Neuronal stem cell (in vitro differentiated cells): ENCODE measurements around the gene SETMAR.
A peak's percentile ranks its signal among the peaks of the same experiment; 100 is the strongest.
"Not testable (repeated sequence)": the region's sequence is repeated elsewhere in the genome, so short reads cannot be mapped to it uniquely, and the experiment has no call there.

ENCODE experiments used
- DNase-seq: peaks from one replicate; pipeline ENCODE4 v3.0.0-alpha.2; 2013; ENCODE audit warnings: low spot score
- H2AFZ ChIP-seq: one replicate; pipeline ENCODE4 v1.6.1; 2013; ENCODE audit warnings: mild to moderate bottlenecking, low read length, inconsistent platforms
- H2AK5ac ChIP-seq: 2 replicates; pipeline ENCODE4 v1.6.1; 2013; ENCODE audit warnings: low read depth, mild to moderate bottlenecking, inconsistent platforms, low read length, moderate library complexity, mixed read lengths
- H2BK120ac ChIP-seq: 2 replicates; pipeline ENCODE4 v1.6.1; 2013; ENCODE audit warnings: low read depth, mild to moderate bottlenecking, inconsistent platforms, low read length, moderate library complexity, mixed read lengths
- H2BK12ac ChIP-seq: one replicate; pipeline ENCODE4 v1.6.1; 2013; ENCODE audit warnings: low read length, inconsistent platforms
- H2BK15ac ChIP-seq: 2 replicates; pipeline ENCODE4 v1.6.1; 2013; ENCODE audit warnings: mild to moderate bottlenecking, low read length, inconsistent platforms, mixed read lengths
- H2BK5ac ChIP-seq: one replicate; pipeline ENCODE4 v1.6.1; 2013; ENCODE audit warnings: inconsistent platforms, mild to moderate bottlenecking, low read length, moderate library complexity
- H3K14ac ChIP-seq: one replicate; pipeline ENCODE4 v1.6.1; 2013; ENCODE audit warnings: low read length, inconsistent platforms
- H3K18ac ChIP-seq: 2 replicates; pipeline ENCODE4 v1.6.1; 2013; ENCODE audit warnings: low read length, inconsistent platforms
- H3K23ac ChIP-seq: 2 replicates; pipeline ENCODE4 v1.6.1; 2013; ENCODE audit warnings: low read depth, mild to moderate bottlenecking, mixed read lengths, low read length, inconsistent platforms; ENCODE audit not compliant: poor library complexity
- H3K27ac ChIP-seq: replicated peaks from 3 replicates; pipeline ENCODE4 v1.5.1; 2013; ENCODE audit warnings: low read length, inconsistent platforms
- H3K27me3 ChIP-seq, 3 experiments: 2 replicates each; pipeline ENCODE4 v1.6.1; 2013; ENCODE audit warnings: low read length in 3 of 3, mild to moderate bottlenecking in 2 of 3, inconsistent platforms in 1 of 3, low read depth in 1 of 3, mixed read lengths in 1 of 3, moderate library complexity in 1 of 3; ENCODE audit not compliant: control insufficient read depth in 3 of 3, insufficient read depth in 3 of 3
- H3K36me3 ChIP-seq, 2 donors: replicated peaks in 1 of 2; 2 replicates each; pipeline ENCODE4 v1.6.1; 2013; ENCODE audit warnings: low read length in 2 of 2; ENCODE audit not compliant: control insufficient read depth in 2 of 2, insufficient read depth in 2 of 2
- H3K4ac ChIP-seq: 2 replicates; pipeline ENCODE4 v1.6.1; 2013; ENCODE audit warnings: inconsistent platforms, mild to moderate bottlenecking, low read length, moderate library complexity
- H3K4me1 ChIP-seq, 2 donors: 1 replicate in 1 of 2; 2 replicates in 1 of 2; pipeline ENCODE4 v1.6.1; 2013; ENCODE audit warnings: low read length in 2 of 2, low read depth in 1 of 2; ENCODE audit not compliant: control insufficient read depth in 2 of 2, insufficient read depth in 1 of 2
- H3K4me2 ChIP-seq: one replicate; pipeline ENCODE4 v1.6.1; 2013; ENCODE audit warnings: mild to moderate bottlenecking, low read length, inconsistent platforms; ENCODE audit not compliant: insufficient read depth, poor library complexity, severe bottlenecking
- H3K4me3 ChIP-seq, 2 donors: 2 replicates each; pipeline ENCODE4 v1.5.1; 2013; ENCODE audit warnings: low read length in 2 of 2, mild to moderate bottlenecking in 2 of 2, inconsistent platforms in 1 of 2, moderate library complexity in 1 of 2
- H3K79me1 ChIP-seq: one replicate; pipeline ENCODE4 v1.6.1; 2013; ENCODE audit warnings: low read depth, mild to moderate bottlenecking, inconsistent platforms, low read length, moderate library complexity
- H3K9ac ChIP-seq: one replicate; pipeline ENCODE4 v1.6.1; 2013; ENCODE audit warnings: mild to moderate bottlenecking, low read depth, low read length, inconsistent platforms; ENCODE audit not compliant: poor library complexity
- H3K9me3 ChIP-seq, 2 donors: replicated peaks in 1 of 2; 2 replicates each; pipeline versions ENCODE3 to v1.6.1; 2013; ENCODE audit warnings: low read length in 2 of 2, mild to moderate bottlenecking in 2 of 2, inconsistent platforms in 1 of 2, low read depth in 1 of 2, mixed read lengths in 1 of 2, moderate library complexity in 1 of 2; ENCODE audit not compliant: control insufficient read depth in 2 of 2, insufficient read depth in 1 of 2
- H4K8ac ChIP-seq: one replicate; pipeline ENCODE4 v1.6.1; 2013; ENCODE audit warnings: low read depth, mild to moderate bottlenecking, inconsistent platforms, low read length, moderate library complexity
- H4K91ac ChIP-seq: one replicate; pipeline ENCODE4 v1.6.1; 2013; ENCODE audit warnings: low read length, low read depth, mild to moderate bottlenecking, inconsistent platforms; ENCODE audit not compliant: poor library complexity
- WGBS, 2 donors: extraction: QIAGEN DNeasy Blood & Tissue Kit; methylation state at CpG; one replicate each; pipeline ENCODE4 v1.1.7; 2013; ENCODE audit warnings: missing lambda C conversion rate in 2 of 2, mixed read lengths in 1 of 2; ENCODE audit not compliant: insufficient read length in 2 of 2, insufficient replicate concordance in 1 of 2; ENCODE audit errors: extremely low coverage in 2 of 2; 5-methylcytosine and 5-hydroxymethylcytosine counted together

SETMAR gene

GRCh38 chr3:4329806-4330205, 26.6 kb downstream of the SETMAR start:
- H4K8ac ChIP-seq, H3K27ac ChIP-seq, H2BK120ac ChIP-seq, H2BK15ac ChIP-seq, H3K9ac ChIP-seq, H2BK12ac ChIP-seq, H3K79me1 ChIP-seq, H3K14ac ChIP-seq, H3K23ac ChIP-seq, H2BK5ac ChIP-seq, H3K18ac ChIP-seq, H3K4me2 ChIP-seq, H3K4me3 ChIP-seq, H2AK5ac ChIP-seq, H3K27me3 ChIP-seq, DNase-seq, H2AFZ ChIP-seq, H4K91ac ChIP-seq, H3K4me1 ChIP-seq, H3K4ac ChIP-seq, H3K36me3 ChIP-seq: not testable (repeated sequence)
- H3K9me3 ChIP-seq, result peaks cover 4 to 17% of the 10 kb centered on the region in 2 donors

DNA sequence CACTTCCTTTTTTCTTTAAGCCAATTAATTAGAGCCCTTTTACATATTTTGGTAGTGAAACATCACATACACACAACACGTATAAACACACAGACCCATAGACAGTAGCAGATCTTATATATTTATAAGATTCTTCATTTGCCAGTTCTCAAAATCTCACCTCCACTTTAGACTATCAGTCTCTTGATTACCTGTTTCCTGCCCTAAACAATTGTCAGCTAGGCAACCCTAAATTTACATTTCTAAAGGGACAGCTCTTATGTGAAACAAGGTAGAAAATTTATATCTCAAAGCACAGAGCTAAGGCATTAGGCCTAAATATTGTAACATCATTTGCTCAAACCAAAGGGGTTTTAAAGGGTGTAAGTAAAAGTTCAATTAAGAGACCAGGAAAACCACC, 28.9 kb downstream of the SETMAR start:
- no peak overlapping the region for H3K27ac ChIP-seq
- no peaks in the 10 kb centered on the region for H3K4me1 ChIP-seq
- no peak overlapping the region for H4K91ac ChIP-seq
- no CpG with 5 or more reads among the region's 1 CpG for WGBS, 2 donors
- no peak overlapping the region for H2BK12ac ChIP-seq
- H2AFZ ChIP-seq, result no peak overlapping the region
- no peak overlapping the region for H4K8ac ChIP-seq
- no peak overlapping the region for H3K4me2 ChIP-seq
- no peak overlapping the region for H2BK15ac ChIP-seq
- no peaks in the 10 kb centered on the region for H3K36me3 ChIP-seq
- no peak overlapping the region for H2AK5ac ChIP-seq
- no peak overlapping the region for H3K4ac ChIP-seq
- H3K79me1 ChIP-seq, result no peaks in the 10 kb centered on the region
- no peak overlapping the region for H2BK120ac ChIP-seq
- no peaks in the 10 kb centered on the region for H3K27me3 ChIP-seq
- peaks cover 3 to 15% of the 10 kb centered on the region in 2 donors for H3K9me3 ChIP-seq
- no peak for DNase-seq
- H3K18ac ChIP-seq, result no peak overlapping the region
- no peak overlapping the region for H3K23ac ChIP-seq
- no peak overlapping the region for H3K14ac ChIP-seq
- no peak overlapping the region for H2BK5ac ChIP-seq
- no peak overlapping the region for H3K9ac ChIP-seq
- H3K4me3 ChIP-seq, result no peak overlapping the region

DNA sequence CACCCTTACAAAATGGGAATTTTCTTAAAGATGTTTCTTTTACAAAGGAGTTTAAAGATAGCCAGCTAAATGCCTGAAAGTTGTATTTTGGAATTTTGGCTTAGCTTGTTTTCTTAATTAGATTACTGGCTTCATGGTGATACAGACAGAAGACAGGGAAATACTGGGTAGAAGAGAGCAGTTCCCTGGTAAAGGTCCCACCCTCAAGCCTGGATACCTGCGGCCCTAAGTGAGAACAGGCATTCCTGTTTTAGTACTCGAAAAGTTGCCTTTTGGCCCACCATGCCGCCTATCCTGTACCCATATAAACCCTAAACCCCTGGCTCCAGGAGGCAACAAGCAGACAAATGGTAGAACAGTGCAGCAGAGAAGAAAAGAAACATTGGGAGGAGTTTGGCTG, 29.4 kb downstream of the SETMAR start:
- no peak overlapping the region for H3K23ac ChIP-seq
- no peak overlapping the region for H3K9ac ChIP-seq
- H3K18ac ChIP-seq, result no peak overlapping the region
- H3K14ac ChIP-seq, result no peak overlapping the region
- H3K27me3 ChIP-seq, result no peaks in the 10 kb centered on the region
- H2BK15ac ChIP-seq, result no peak overlapping the region
- no peak overlapping the region for H3K4me3 ChIP-seq
- no peak overlapping the region for H2BK12ac ChIP-seq
- peak overlapping the region; percentile 59 for H2BK5ac ChIP-seq
- H3K4me2 ChIP-seq, result no peak overlapping the region
- H2BK120ac ChIP-seq, result no peak overlapping the region
- H2AK5ac ChIP-seq, result no peak overlapping the region
- DNase-seq, result no peak
- H3K27ac ChIP-seq, result no peak overlapping the region
- H3K79me1 ChIP-seq, result no peaks in the 10 kb centered on the region
- H4K8ac ChIP-seq, result no peak overlapping the region
- no peaks in the 10 kb centered on the region for H3K36me3 ChIP-seq
- H3K9me3 ChIP-seq, result peaks cover 3 to 12% of the 10 kb centered on the region in 2 donors
- no peak overlapping the region for H3K4ac ChIP-seq
- no CpG with 5 or more reads among the region's 3 CpGs for WGBS, 2 donors
- no peaks in the 10 kb centered on the region for H3K4me1 ChIP-seq
- H2AFZ ChIP-seq, result no peak overlapping the region
- H4K91ac ChIP-seq, result no peak overlapping the region

GRCh38 chr3:4332991-4333390, 29.8 kb downstream of the SETMAR start:
- no CpG with 5 or more reads among the region's 3 CpGs for WGBS, 2 donors
- no peaks in the 10 kb centered on the region for H3K79me1 ChIP-seq
- no peak overlapping the region for H3K4ac ChIP-seq
- H3K9ac ChIP-seq, result no peak overlapping the region
- no peak overlapping the region for H4K8ac ChIP-seq
- no peak overlapping the region for H2BK120ac ChIP-seq
- H2BK12ac ChIP-seq, result no peak overlapping the region
- H3K27me3 ChIP-seq, result no peaks in the 10 kb centered on the region
- H3K14ac ChIP-seq, result peak overlapping the region; percentile 57
- no peak overlapping the region for H2BK15ac ChIP-seq
- H3K36me3 ChIP-seq, result no peaks in the 10 kb centered on the region
- DNase-seq, result no peak
- no peak overlapping the region for H3K23ac ChIP-seq
- no peak overlapping the region for H4K91ac ChIP-seq
- peak overlapping the region; percentile 59 for H2BK5ac ChIP-seq
- H2AFZ ChIP-seq, result no peak overlapping the region
- no peak overlapping the region for H3K4me2 ChIP-seq
- H3K4me3 ChIP-seq, result no peak overlapping the region
- H2AK5ac ChIP-seq, result no peak overlapping the region
- H3K27ac ChIP-seq, result no peak overlapping the region
- no peaks in the 10 kb centered on the region for H3K4me1 ChIP-seq
- peaks cover 0 to 12% of the 10 kb centered on the region in 2 donors for H3K9me3 ChIP-seq
- H3K18ac ChIP-seq, result peak overlapping the region; percentile 16
